HCT116 (cell line): ENCODE measurements around the gene LAMTOR3. TPM values are rescaled to one million over a fixed set of nuclear protein-coding genes. Genes with fewer than 3 reads are reported as not detected.

Experiments
- ATAC-seq: fragments of 200-7000 bp; cut with Tn5 transposase; 2 replicates; pipeline ENCODE4 v1.9.1; 2020; ENCODE audit warnings: mild to moderate bottlenecking, moderate library complexity
- BruUV-seq: library from RNA; stranded (reverse); fragments of 400-500 nt; replicated peaks from 2 replicates; lab custom pipeline; 2021; lab: Mats Ljungman, UMichigan
- CTCF ChIA-PET: fragments of 300-600 bp; sonication (Branson Sonifier 250); formaldehyde crosslinking; loops from one replicate; lab custom pipeline; 2021; ENCODE audit warnings: antibody characterized with exemption; lab: Charles Lee
- POLR2A ChIA-PET: fragments of 300-600, 350-600 bp; sonication (Branson Sonifier 250); formaldehyde crosslinking; loops from one replicate; lab custom pipeline; 2021; ENCODE audit warnings: antibody characterized with exemption; lab: Charles Lee
- RAD21 ChIA-PET, 2 experiments: fragments of 300-600 bp; sonication (Branson Sonifier 250); formaldehyde crosslinking; loops; one replicate each; lab custom pipeline; 2023; ENCODE audit warnings: low total read pairs in 2 of 2; ENCODE audit not compliant: uncharacterized antibody in 2 of 2, unreplicated experiment in 2 of 2, low non-redundant PET in 1 of 2; lab: Charles Lee
- DNase-seq: peaks from one replicate; pipeline ENCODE4 v3.0.0-alpha.2; 2010; ENCODE audit warnings: low read depth, low spot score
- H2AFZ ChIP-seq: fragments of 200-600 bp; shearing (Covaris generic), sonication (generic); 2 replicates; pipeline ENCODE4 v1.6.1; 2017; ENCODE audit warnings: low read depth, mixed run types, mixed read lengths, antibody characterized with exemption, low read length; ENCODE audit not compliant: poor library complexity, severe bottlenecking
- H3K27ac ChIP-seq: 2 replicates; pipeline ENCODE4 v1.5.1; 2012; ENCODE audit warnings: low read depth, low read length
- H3K27me3 ChIP-seq: fragments of 200-600 bp; sonication (generic); 2 replicates; pipeline ENCODE4 v1.6.1; 2016; ENCODE audit warnings: mixed run types, low read length, mixed read lengths; ENCODE audit not compliant: insufficient read depth
- H3K36me3 ChIP-seq, 2 experiments: fragments of 200-500 bp in 1 of 2; fragments of 200-600 bp in 1 of 2; sonication (Bioruptor generic) in 1 of 2; sonication (generic) in 1 of 2; 2 replicates each; pipeline versions ENCODE4 v1.5.1 to v1.6.1; 2014 to 2016; ENCODE audit warnings: low read length in 2 of 2, inconsistent platforms in 1 of 2, mixed read lengths in 1 of 2, mixed run types in 1 of 2; ENCODE audit not compliant: insufficient read depth in 2 of 2, control insufficient read depth in 1 of 2
- H3K4me1 ChIP-seq, 2 experiments: fragments of 200-600 bp in 1 of 2; sonication (generic) in 1 of 2; 2 replicates each; pipeline versions ENCODE4 v1.5.1 to v1.6.1; 2012 to 2017; ENCODE audit warnings: low read length in 2 of 2, inconsistent platforms in 1 of 2, mild to moderate bottlenecking in 1 of 2, mixed read lengths in 1 of 2, mixed run types in 1 of 2, moderate library complexity in 1 of 2; ENCODE audit not compliant: insufficient read depth in 2 of 2, control insufficient read depth in 1 of 2
- H3K4me2 ChIP-seq: fragments of 200-600 bp; sonication (generic); 2 replicates; pipeline ENCODE4 v1.6.1; 2017; ENCODE audit warnings: mixed run types, low read length, mixed read lengths
- H3K4me3 ChIP-seq, 2 experiments: fragments of 200-600 bp in 1 of 2; sonication (generic) in 1 of 2; replicated peaks in 1 of 2; 2 replicates each; pipeline ENCODE4 v1.5.1; 2011 to 2016; ENCODE audit warnings: low read length in 2 of 2, control low read depth in 1 of 2, low read depth in 1 of 2, mild to moderate bottlenecking in 1 of 2, mixed read lengths in 1 of 2, mixed run types in 1 of 2
- H3K79me2 ChIP-seq: fragments of 200-600 bp; sonication (generic); 2 replicates; pipeline ENCODE4 v1.6.1; 2017; ENCODE audit warnings: mild to moderate bottlenecking, mixed run types, low read length, moderate library complexity, mixed read lengths; ENCODE audit not compliant: insufficient read depth
- H3K9ac ChIP-seq: fragments of 200-600 bp; sonication (generic); 2 replicates; pipeline ENCODE4 v1.6.1; 2016; ENCODE audit warnings: low read length, mixed read lengths
- H3K9me2 ChIP-seq: fragments of 200-600 bp; sonication (generic), shearing (Covaris generic); 2 replicates; pipeline ENCODE4 v1.6.1; 2017; ENCODE audit warnings: mixed run types, mild to moderate bottlenecking, moderate library complexity; ENCODE audit not compliant: insufficient read depth
- H3K9me3 ChIP-seq, 2 experiments: fragments of 200-500 bp in 1 of 2; fragments of 200-600 bp in 1 of 2; sonication (Bioruptor generic) in 1 of 2; sonication (generic) in 1 of 2; 2 replicates each; pipeline ENCODE4 v1.6.1; 2014 to 2017; ENCODE audit warnings: low read length in 2 of 2, mixed read lengths in 2 of 2, inconsistent platforms in 1 of 2, low read depth in 1 of 2, mild to moderate bottlenecking in 1 of 2, mixed run types in 1 of 2, moderate library complexity in 1 of 2; ENCODE audit not compliant: control insufficient read depth in 1 of 2, insufficient read depth in 1 of 2
- H4K20me1 ChIP-seq: fragments of 200-600 bp; sonication (generic), shearing (Covaris generic); 2 replicates; pipeline ENCODE4 v1.6.1; 2017; ENCODE audit warnings: mixed run types, mild to moderate bottlenecking, moderate library complexity; ENCODE audit not compliant: insufficient read depth
- ATF3 ChIP-seq: IDR thresholded peaks from 2 replicates; pipeline ENCODE4 v1.6.1; 2012
- CTCF ChIP-seq, 3 experiments: fragments of 200-600 bp in 1 of 3; sonication (generic) in 1 of 3; IDR thresholded peaks in 2 of 3; conservative IDR thresholded peaks in 1 of 3; 2 replicates each; pipeline ENCODE4 v1.5.1; 2012 to 2017; ENCODE audit warnings: low read depth in 2 of 3, low read length in 2 of 3, antibody characterized with exemption in 1 of 3, borderline replicate concordance in 1 of 3, control low read depth in 1 of 3, mild to moderate bottlenecking in 1 of 3, mixed read lengths in 1 of 3, mixed run types in 1 of 3, moderate library complexity in 1 of 3; ENCODE audit not compliant: insufficient read depth in 1 of 3
- EGR1 ChIP-seq: IDR thresholded peaks from 2 replicates; pipeline ENCODE4 v1.6.1; 2012; ENCODE audit warnings: low read depth
- ELF1 ChIP-seq: IDR thresholded peaks from 2 replicates; pipeline ENCODE4 v1.6.1; 2012; ENCODE audit warnings: low read depth, borderline replicate concordance
- EZH2 ChIP-seq: fragments of 200-600 bp; sonication (generic); IDR thresholded peaks from 2 replicates; pipeline ENCODE4 v1.6.1; 2017; ENCODE audit warnings: antibody characterized with exemption, mixed run types
- EZH2phosphoT487 ChIP-seq: fragments of 200-600 bp; IDR thresholded peaks from 2 replicates; pipeline ENCODE4 v1.6.1; 2018; ENCODE audit warnings: antibody characterized with exemption, borderline replicate concordance
- POLR2A ChIP-seq: IDR thresholded peaks from 2 replicates; pipeline ENCODE4 v1.7.0; 2011; ENCODE audit warnings: borderline replicate concordance; ENCODE audit not compliant: insufficient read depth, insufficient read length; ENCODE audit errors: extremely low read depth
- RAD21 ChIP-seq: IDR thresholded peaks from 2 replicates; pipeline ENCODE4 v1.6.1; 2012; ENCODE audit warnings: low read depth, mild to moderate bottlenecking
- SIN3A ChIP-seq: IDR thresholded peaks from 2 replicates; pipeline ENCODE4 v1.6.1; 2012; ENCODE audit warnings: low read depth
- SP1 ChIP-seq: IDR thresholded peaks from 2 replicates; pipeline ENCODE4 v1.6.1; 2012; ENCODE audit warnings: low read depth
- TCF7L2 ChIP-seq: IDR thresholded peaks from 2 replicates; pipeline ENCODE4 v1.7.0; 2011; ENCODE audit warnings: borderline replicate concordance, inconsistent platforms; ENCODE audit not compliant: insufficient read depth, insufficient read length; ENCODE audit errors: extremely low read depth
- YY1 ChIP-seq: IDR thresholded peaks from 2 replicates; pipeline ENCODE4 v1.6.1; 2011; ENCODE audit warnings: low read length, low read depth, moderate library complexity, mild to moderate bottlenecking; ENCODE audit not compliant: insufficient replicate concordance; ENCODE audit errors: extremely low read depth
- ZFX ChIP-seq: fragments of 450-650 bp; IDR thresholded peaks from 2 replicates; pipeline ENCODE4 v1.6.1; 2017
- ZNF274 ChIP-seq: fragments of 200-500 bp; sonication (Bioruptor generic); IDR thresholded peaks from 2 replicates; pipeline ENCODE4 v1.6.1; 2014; ENCODE audit warnings: mild to moderate bottlenecking, low read depth, low read length, inconsistent platforms
- intact Hi-C: fragments of 100-400 bp; cut with micrococcal nuclease; formaldehyde crosslinking; loops from 2 replicates; pipeline ENCODE4 v1.10.0; 2022
- total RNA-seq: library from RNA; stranded (reverse); gene quantifications from one replicate; pipeline ENCODE4 v1.2.1, GENCODE V29; 2021; ENCODE audit not compliant: unreplicated experiment
- TF ChIP-seq, protein P1 (sequence below): IDR thresholded peaks from 2 replicates; pipeline ENCODE4 v1.6.1; 2012

The LAMTOR3 gene
- total RNA-seq, 1 experiment from 2014 or later, result 21.0 TPM

DNA sequence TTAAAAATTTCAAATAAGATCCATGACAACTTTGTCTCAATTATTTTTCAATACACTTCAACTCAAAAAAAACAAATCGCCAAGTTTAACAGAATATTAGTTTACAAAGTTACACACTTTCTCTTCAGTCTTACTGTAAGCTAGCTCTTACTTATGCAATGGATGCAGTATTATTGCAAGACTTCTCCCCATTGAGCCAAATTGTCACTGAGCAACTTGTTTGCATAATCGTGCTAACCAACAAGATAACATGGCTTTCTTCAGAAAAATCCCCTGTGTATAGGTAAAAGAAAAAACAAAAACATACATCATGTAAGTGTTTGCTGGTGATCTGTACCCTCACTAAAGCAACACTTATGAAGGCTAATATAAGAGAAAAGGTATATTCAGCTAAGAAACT lies 33.3 kb upstream of the LAMTOR3 start:
- TF ChIP-seq SP1, result no peak
- TF ChIP-seq EZH2phosphoT487, result no peak
- no peak for TF ChIP-seq EGR1
- no peak for TF ChIP-seq ATF3
- no peak for TF ChIP-seq ELF1
- TF ChIP-seq YY1, result no peak
- TF ChIP-seq CTCF (IDR thresholded peaks at IDR 0.05 in 2 of 3, conservative IDR thresholded peaks at IDR 0.05 in 1 of 3; ENCODE audit: borderline replicate concordance in 1 of 3, insufficient read depth in 1 of 3, low read depth in 2 of 3, low read length in 2 of 3), result no peak
- no peak for TF ChIP-seq ZNF274
- no peak for TF ChIP-seq EZH2
- TF ChIP-seq TCF7L2, result no peak
- no peak for TF ChIP-seq RAD21
- no peak for TF ChIP-seq SIN3A
- TF ChIP-seq, protein P1, sequence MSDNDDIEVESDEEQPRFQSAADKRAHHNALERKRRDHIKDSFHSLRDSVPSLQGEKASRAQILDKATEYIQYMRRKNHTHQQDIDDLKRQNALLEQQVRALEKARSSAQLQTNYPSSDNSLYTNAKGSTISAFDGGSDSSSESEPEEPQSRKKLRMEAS, result no peak
- no peak for TF ChIP-seq POLR2A
- no peak for TF ChIP-seq ZFX
- ChIA-PET RAD21 (no interaction called here), POLR2A (interaction anchor here (1.0 kb wide), 1 partner anchor 13 kb away, joined by 3 read pairs; no protein-coding TSS in a partner anchor), CTCF (no interaction called here)
- Histone ChIP-seq H3K4me3 (no peak overlapping the region), H3K4me1 (no peaks in the 10 kb centered on the region), H3K9me3 (no peaks in the 10 kb centered on the region), H3K9me2 (no peaks in the 10 kb centered on the region; the same call in 1 of the 2 replicates), H3K79me2 (peaks cover 79% of the 10 kb centered on the region), H3K27ac (no peak overlapping the region), H2AFZ (no peak overlapping the region), H3K36me3 (peaks cover 0 to 3% of the 10 kb centered on the region in 2 experiments; a peak in 2 of 4 replicates), H3K27me3 (no peaks in the 10 kb centered on the region), H3K9ac (no peak overlapping the region), H4K20me1 (0 out of 2 replicates have a peak, but pooled peaks cover 8% of the 10 kb centered on the region), H3K4me2 (no peak overlapping the region)
- intact Hi-C loops, result no loop called here
- BruUV-seq, result no TSS peak
- DNase-seq (no peak), ATAC-seq (no peak)
